Activated CD4-positive, alpha-beta T cell treated with anti-CD3 and anti-CD28 coated beads, Interleukin-2, amount 10 ng/mL, durations not matched to agents 24 days and 14 days (primary cell): ENCODE measurements around the gene RALGDS. TPM values are rescaled to one million over a fixed set of nuclear protein-coding genes. Genes with fewer than 3 reads are reported as not detected.

Experiments
- DNase-seq: peaks from one replicate; pipeline ENCODE4 v3.0.0; 2022
- H3K27ac Mint-ChIP-seq: one replicate; pipeline ENCODE4 v1.8.0; 2022; ENCODE audit warnings: mild to moderate bottlenecking, mixed read lengths
- H3K27me3 Mint-ChIP-seq: one replicate; pipeline ENCODE4 v1.8.0; 2022; ENCODE audit warnings: mixed read lengths
- H3K36me3 Mint-ChIP-seq: one replicate; pipeline ENCODE4 v1.8.0; 2022; ENCODE audit warnings: low read depth, mild to moderate bottlenecking, mixed read lengths
- H3K4me1 Mint-ChIP-seq: one replicate; pipeline ENCODE4 v1.8.0; 2021; ENCODE audit warnings: mixed read lengths
- H3K4me3 Mint-ChIP-seq: one replicate; pipeline ENCODE4 v1.8.0; 2022; ENCODE audit warnings: mild to moderate bottlenecking, moderate library complexity, mixed read lengths
- H3K9me3 Mint-ChIP-seq: one replicate; pipeline ENCODE4 v1.8.0; 2021; ENCODE audit warnings: mixed read lengths
- intact Hi-C: fragments of 100-400 bp; cut with micrococcal nuclease; formaldehyde crosslinking; loops from one replicate; pipeline ENCODE4 v1.15.1; 2023
- total RNA-seq: library from RNA; stranded (reverse); gene quantifications from 2 replicates; pipeline ENCODE4 v1.2.3, GENCODE V29; 2022

RALGDS gene
- total RNA-seq, 1 donor from 2014 or later: 93.0 TPM

DNA sequence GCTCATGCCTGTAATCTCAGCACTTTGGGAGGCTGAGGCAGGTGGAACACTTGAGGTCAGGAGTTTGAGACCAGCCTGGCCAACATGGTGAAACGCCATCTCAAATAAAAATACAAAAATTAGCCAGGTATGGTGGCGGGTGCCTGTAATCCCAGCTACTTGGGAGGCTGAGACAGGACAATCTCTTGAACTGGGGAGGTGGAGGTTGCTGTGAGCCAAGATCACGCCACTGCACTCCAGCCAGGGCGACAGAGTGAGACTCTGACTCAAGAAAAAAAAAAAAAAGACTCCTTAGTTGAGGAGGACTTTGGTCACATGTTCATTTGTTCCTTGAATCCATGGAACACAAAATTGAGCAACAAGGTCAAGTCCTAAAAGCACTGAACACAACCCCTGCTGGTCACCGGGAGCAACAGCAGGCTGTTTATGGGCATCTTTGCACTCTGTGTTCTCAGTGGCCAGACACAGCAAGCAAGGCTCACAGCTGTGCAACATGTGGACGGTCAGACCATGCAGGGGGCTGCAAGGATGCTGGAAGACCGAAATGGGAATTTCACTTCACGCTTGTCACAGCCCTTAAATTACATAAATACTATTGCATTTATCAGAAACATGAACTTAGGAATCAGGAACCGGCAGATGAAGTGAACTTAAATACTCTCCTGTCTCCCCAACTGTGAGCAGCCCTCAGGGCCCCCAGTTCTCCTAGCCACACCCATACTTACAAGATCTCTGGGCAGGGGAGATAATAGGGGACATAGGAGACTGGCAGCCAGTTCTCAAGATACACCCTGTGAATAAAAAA is 39.9 kb upstream of the RALGDS start:
- DNase-seq: peak; percentile 82
- peaks cover 4% of the 10 kb centered on the region for H3K4me1 Mint-ChIP-seq
- peaks cover 4% of the 10 kb centered on the region for H3K27me3 Mint-ChIP-seq
- H3K9me3 Mint-ChIP-seq: no peaks in the 10 kb centered on the region
- H3K4me3 Mint-ChIP-seq: peak overlapping the region; percentile 55
- intact Hi-C loops: no loop called here
- H3K27ac Mint-ChIP-seq: no peak overlapping the region
- H3K36me3 Mint-ChIP-seq: peaks cover 4% of the 10 kb centered on the region

DNA sequence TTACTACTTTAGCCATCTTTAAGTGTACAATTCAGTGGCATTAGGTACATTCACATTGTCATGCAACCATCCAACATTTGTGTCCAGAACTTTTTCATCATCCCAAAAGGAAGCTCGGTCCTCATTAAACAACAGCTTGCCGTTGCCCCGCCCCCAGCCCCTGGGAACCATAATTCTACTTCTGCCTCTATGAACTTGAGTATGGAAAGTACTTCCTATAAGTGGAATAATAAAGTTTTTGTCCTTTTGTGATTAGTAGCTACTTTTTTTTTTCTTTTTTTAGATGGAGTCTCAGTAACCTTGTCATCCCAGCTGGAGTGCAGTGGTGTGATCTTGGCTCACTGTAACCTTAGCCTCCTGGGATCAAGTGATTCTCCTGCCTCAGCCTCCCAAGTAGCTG is 37.7 kb upstream of the RALGDS start:
- H3K27ac Mint-ChIP-seq: no peak overlapping the region
- intact Hi-C loops: no loop called here
- H3K27me3 Mint-ChIP-seq: peaks cover 2% of the 10 kb centered on the region
- peaks cover 4% of the 10 kb centered on the region for H3K36me3 Mint-ChIP-seq
- peaks cover 2% of the 10 kb centered on the region for H3K4me1 Mint-ChIP-seq
- no peak overlapping the region for H3K4me3 Mint-ChIP-seq
- no peaks in the 10 kb centered on the region for H3K9me3 Mint-ChIP-seq
- no peak for DNase-seq

DNA sequence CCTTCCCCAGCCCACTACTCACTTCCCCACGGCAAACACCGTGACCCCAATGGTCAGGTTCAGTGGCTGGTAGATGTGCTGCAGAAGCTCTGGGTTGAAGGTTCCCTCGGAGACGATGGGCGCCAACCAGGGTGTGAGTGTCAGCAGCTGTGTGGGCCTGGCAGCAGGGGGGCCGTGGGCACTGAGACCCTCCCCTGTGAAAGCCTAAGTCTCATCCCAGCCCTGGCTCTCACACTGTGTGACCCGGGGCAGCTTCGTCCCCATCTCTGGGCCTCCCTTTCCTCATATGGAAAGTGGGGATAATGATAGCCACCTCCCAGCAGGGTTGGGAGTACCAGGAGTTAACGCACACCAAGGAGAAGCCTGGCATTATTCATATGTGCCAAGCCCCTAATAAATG is 34.1 kb upstream of the RALGDS start:
- intact Hi-C loops: no loop called here
- Mint-ChIP-seq H3K4me1 (no peaks in the 10 kb centered on the region), H3K27ac (no peak overlapping the region), H3K9me3 (no peaks in the 10 kb centered on the region), H3K27me3 (no peaks in the 10 kb centered on the region), H3K4me3 (no peak overlapping the region), H3K36me3 (peaks cover 4% of the 10 kb centered on the region)
- DNase-seq: no peak

DNA sequence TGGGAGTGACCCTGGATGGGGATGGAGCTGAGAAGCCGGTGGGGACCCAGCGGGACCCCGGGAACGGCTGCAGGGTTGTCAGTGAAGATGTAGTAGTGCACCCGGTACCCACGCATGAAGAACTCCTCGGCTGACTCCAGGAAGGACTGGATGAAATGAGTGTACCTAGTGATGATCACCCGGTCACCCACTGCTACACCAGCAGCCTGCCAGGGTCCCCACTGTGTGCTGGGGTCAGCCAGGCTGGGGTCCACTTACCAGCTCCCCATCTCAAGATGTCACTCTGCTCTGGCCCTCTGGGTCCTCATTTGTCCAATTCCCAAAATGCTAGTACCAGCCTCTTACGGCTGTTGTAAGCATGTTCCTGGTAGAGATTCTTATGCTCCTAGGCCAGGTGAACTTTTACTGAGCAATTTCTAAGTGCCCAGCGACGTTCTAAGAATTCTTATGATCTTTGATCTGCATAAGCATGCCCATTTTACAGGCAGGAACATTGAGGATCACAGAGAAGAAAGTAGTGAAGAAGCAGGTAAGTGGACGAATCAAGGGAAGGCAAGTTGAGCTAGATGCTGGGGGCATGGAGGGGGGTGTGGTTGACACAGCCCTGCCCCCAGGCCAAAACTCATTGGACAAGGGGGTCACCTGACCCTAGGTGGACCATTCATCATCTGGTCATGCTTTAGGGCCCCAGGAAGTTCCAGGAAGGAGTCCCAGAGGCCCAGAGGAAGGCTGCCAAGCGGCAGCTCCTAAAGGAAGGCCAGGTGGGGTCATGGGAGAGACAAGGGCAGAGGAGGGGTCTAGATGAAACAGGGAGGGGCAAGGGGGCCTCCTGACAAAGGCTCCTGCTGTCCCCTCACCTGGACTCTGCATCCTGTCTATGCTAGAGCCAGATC is 33.3 kb upstream of the RALGDS start:
- peaks cover 2% of the 10 kb centered on the region for H3K4me1 Mint-ChIP-seq

DNA sequence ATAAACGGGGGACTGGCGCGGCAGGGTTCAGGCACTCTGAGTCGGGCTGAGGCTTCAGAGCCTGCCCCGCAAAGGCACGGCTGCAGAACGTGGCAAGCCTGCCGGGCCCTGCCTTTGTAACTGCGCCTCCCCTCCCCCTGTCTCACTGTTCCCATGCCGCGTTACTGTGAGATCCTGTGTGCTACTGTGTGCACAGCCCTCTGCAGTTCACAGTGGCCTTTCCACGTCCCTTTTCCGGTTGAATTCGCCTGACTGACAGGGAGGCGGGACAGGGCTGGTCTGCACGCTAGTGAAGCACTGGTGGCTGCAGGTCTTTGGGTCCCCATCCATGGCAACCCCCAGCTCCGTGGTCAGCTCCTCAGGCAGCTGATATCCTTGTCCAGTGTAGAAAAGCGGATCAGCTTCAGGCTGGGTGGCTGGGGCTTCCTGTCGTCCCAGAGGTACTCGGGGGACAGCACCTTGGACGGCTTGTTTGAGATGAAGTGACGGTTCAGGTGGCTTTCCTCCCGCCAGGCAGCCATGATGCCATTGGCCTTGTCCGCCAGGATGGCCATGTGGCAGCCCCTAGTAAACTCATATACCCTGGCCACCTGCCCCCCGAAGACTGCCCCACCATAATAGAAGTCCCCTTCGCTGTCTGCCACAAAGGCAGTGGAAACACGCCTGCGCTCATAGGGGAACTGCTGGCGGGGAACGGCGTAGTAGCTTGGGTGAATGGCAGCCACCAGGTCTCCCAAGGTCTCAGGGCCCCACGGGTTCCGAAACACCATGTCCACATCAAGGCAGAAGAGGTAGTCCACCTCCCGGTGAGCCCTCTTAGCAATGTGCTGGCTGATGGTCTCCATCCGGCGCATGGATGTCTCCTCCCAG is 32.4 kb upstream of the RALGDS start:
- Mint-ChIP-seq H3K4me3 (no peak overlapping the region), H3K36me3 (no peaks in the 10 kb centered on the region), H3K27ac (no peak overlapping the region), H3K27me3 (no peaks in the 10 kb centered on the region), H3K9me3 (no peaks in the 10 kb centered on the region), H3K4me1 (peaks cover 2% of the 10 kb centered on the region)
- intact Hi-C loops: no loop called here
- DNase-seq: no peak

More for the DNA sequence above, 33.3 kb upstream of the RALGDS start:
- H3K9me3 Mint-ChIP-seq: no peaks in the 10 kb centered on the region
- no peak overlapping the region for H3K4me3 Mint-ChIP-seq
- H3K27me3 Mint-ChIP-seq: no peaks in the 10 kb centered on the region
- no peak overlapping the region for H3K27ac Mint-ChIP-seq
- intact Hi-C loops: no loop called here
- DNase-seq: no peak
- H3K36me3 Mint-ChIP-seq: no peaks in the 10 kb centered on the region

DNA sequence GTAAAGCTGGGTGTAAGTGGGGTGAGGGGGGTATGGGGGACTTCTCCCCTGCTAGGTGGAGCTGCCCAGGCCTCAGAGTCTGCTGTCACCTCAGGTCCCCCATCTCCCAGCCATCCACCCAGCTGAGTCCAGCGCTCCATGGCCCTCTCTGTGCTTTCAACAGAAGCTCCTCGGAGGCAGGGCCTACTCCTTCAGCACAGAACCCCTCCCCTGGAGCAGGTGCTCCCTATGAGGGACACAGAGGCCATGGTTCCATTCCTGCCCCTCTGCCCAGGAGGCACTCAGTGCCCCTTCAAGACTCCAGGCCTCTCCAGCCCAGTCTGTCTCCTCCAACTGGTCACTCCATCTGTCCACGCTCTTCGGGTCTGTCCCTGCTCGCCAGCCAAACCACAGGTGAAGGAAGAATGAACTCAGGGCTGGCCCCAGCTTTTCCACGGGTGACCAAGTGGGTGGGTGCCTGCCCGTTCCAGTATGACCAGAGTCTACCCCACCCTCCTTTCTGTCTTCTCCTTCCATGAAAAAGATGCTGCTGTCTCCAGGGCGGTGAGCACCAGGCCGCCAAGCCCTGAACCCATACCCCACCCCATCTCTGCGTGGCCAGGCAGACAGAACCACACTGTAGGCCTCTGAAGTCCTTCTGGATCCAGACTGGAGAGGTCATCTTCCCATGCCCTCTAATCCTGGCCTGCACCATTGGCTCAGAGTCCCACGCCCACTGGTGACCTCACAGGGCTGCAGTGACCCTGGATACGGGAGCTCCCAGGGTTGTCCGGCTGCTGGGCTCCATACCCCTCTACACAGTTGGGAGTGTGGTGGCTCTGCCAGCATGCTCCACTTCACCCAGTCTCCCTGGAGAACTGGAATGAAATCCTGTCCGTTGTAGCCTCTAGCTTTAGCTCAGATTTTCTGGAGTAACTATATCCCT is 30.8 kb upstream of the RALGDS start:
- H3K27me3 Mint-ChIP-seq: no peaks in the 10 kb centered on the region
- H3K9me3 Mint-ChIP-seq: no peaks in the 10 kb centered on the region
- intact Hi-C loops: no loop called here
- peak overlapping the region; percentile 50 for H3K4me3 Mint-ChIP-seq
- peaks cover 11% of the 10 kb centered on the region for H3K4me1 Mint-ChIP-seq
- H3K36me3 Mint-ChIP-seq: peaks cover 7% of the 10 kb centered on the region
- H3K27ac Mint-ChIP-seq: no peak overlapping the region
- no peak for DNase-seq

DNA sequence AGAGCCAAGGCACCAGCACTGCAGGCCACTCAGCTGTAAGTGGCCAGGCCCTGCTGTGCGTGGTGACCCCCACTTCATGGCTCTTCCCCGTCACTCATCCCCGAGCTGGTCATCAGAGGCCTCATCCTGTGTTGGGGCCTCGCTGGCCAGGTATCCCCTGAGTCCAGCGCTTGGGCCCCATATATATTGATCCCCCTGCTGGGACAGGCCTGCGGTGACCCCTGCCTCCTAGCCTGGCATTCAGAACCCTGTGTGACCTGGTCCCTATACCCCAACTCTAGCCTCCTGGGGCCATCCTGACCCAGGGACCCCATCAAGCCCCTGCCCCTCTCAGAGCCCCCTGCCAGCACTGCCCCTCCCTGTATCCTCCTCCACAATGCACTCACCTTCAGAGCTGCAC is 30.0 kb upstream of the RALGDS start:
- no peak for DNase-seq
- Mint-ChIP-seq H3K27ac (peak overlapping the region; percentile 55), H3K4me3 (peak overlapping the region; percentile 14), H3K36me3 (peaks cover 7% of the 10 kb centered on the region), H3K9me3 (no peaks in the 10 kb centered on the region), H3K27me3 (no peaks in the 10 kb centered on the region), H3K4me1 (peaks cover 15% of the 10 kb centered on the region)
- intact Hi-C loops: no loop called here

DNA sequence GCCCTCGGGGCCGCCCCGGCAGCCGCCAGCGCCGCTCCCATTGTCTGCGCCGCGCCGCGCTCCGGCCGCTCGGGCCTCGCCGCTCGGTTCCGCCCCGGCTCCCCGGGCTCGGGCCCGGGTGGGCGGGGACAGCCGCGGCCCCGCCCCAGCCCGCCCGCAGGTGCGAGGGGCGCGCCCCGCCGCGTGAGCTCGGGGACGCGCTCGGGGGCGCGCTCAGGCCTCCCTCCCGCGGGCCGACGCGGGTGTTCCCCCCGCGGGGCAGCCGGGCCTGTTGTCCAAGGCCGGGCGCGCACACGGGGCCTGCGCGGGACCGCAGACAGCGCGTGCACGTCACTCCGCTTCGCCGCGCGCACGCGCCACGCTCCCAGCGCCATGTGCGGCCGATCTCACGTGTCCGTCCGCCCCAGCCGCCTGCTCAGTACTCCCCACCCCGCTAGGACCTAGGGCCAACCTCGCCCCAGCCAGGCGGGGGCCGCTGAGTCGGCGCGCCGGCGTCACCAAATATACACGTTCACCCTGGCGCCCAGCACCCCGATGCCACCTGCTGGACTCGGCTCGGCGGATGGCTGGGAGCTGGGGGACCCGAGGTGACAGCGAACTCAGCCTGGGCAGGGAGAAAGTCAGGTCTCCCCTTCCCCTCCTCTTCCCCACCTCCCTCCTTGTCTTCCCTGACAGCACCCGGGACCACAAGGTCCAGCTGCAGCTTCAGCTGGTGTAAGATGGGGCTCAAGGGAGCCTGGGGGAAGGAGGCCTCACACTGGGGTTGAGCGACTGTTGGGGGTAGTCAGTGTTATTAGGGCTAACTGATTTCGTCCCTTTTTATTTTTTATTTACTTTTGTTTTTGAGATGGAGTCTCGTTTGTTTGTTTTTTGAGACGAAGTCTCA is 28.3 kb upstream of the RALGDS start:
- Mint-ChIP-seq H3K4me1 (peaks cover 29% of the 10 kb centered on the region), H3K27ac (peak overlapping the region; percentile 82), H3K4me3 (peak overlapping the region; percentile 78), H3K27me3 (no peaks in the 10 kb centered on the region), H3K36me3 (peaks cover 11% of the 10 kb centered on the region), H3K9me3 (no peaks in the 10 kb centered on the region)
- intact Hi-C loops: loop anchor here (2.0 to 10.0 kb wide), 3 partner anchors 119 to 275 kb away; partner anchors contain the start of genes AK8, GTF3C5 and SPACA9
- peak; percentile 94 for DNase-seq

DNA sequence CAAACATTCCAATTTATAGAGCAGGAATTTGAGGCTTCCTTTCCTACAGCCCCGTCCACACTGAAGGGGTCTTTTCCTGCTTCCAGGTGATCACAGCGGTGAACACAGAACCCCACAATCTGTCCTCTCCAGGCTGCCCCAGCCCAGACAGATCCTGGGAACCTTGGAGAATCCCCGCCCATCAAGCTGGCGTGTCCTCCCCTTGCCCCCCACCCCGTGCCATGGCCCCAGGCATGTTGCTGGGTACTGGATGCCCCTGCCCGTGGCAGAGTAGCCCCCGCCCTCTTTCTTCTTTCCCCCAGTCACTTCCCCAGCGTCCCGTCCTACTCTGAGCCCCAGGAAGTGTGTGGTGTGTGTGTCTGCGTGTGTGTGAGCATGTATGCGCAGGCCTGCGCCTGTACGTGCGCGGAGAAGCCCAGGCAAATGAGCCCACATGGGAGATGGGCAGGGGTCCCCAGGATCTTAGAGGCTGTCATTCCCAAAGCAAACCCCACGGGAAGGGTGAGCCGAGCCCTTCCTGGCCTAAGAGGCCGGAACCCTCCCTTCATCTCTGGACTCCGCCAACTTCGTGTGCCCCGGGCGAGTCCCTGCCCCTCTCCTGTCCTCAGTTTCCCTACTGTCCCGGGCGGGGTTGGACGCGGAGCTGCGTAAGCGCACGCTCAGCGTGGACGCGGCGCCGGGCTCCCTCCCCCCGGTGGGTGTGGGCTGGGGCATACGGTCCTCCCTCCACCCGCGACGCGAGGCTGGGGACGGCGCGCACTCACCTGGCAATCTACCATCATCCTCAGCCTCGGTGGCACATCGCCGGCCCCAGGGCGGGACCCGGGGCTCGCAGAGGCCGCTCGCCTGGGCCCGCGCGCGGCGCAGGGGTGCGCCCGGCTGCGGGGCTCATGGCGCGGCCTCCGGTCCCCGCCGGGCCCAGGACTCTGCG is 27.4 kb upstream of the RALGDS start:
- Mint-ChIP-seq H3K27ac (peak overlapping the region; percentile 96), H3K4me1 (peaks cover 36% of the 10 kb centered on the region), H3K4me3 (peak overlapping the region; percentile 97), H3K9me3 (no peaks in the 10 kb centered on the region), H3K27me3 (no peaks in the 10 kb centered on the region), H3K36me3 (peaks cover 14% of the 10 kb centered on the region)
- peak; percentile 89 for DNase-seq
- intact Hi-C loops: loop anchor here (1.0 to 10.0 kb wide), 4 partner anchors 27 to 274 kb away; partner anchors contain the start of genes AK8, GTF3C5, RALGDS and SPACA9

DNA sequence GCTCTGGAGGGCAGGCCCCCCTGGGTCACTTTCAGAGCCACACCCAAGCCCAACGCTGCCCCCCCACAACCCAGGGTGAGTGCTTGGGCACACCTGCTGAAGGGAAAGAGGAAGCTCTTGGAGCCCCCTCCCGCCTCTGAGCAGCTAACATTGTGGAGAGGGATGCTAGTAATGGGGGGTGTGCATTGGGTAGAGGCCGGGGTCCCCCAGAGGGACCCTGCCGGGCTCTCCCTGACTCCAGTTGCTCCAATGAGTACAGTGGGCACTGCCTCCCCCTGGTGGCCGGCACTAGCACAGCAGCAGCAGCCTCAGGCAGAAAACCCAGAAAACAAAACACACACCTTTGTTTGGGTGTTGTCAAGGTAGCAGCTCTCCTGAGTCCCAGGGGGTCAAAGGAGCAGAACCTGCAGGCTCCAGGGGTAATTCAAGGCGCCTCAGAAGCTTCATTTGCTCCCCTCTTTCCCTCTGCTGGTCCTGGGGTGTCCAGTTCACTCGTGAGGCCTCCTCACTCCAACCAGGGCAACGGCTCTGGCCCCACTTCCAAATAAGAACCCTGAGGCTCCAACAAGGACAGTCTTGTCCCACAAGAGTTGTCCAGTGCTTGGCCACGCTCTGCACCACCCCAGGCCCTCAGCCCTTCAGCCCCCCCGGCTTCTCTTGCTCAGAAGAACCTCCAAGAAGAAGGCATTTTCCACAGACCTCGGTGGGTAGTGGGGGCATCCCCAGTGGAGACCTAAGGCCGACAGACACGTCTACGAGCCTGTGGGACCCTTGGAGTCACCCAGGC is 26.6 kb upstream of the RALGDS start:
- no peaks in the 10 kb centered on the region for H3K9me3 Mint-ChIP-seq
- intact Hi-C loops: loop anchor here (1.0 to 10.0 kb wide), 4 partner anchors 26 to 273 kb away; partner anchors contain the start of genes AK8, GTF3C5, RALGDS and SPACA9
- no peaks in the 10 kb centered on the region for H3K27me3 Mint-ChIP-seq
- H3K4me3 Mint-ChIP-seq: peak overlapping the region; percentile 97
- peak overlapping the region; percentile 96 for H3K27ac Mint-ChIP-seq
- DNase-seq: peak; percentile 97
- peaks cover 14% of the 10 kb centered on the region for H3K36me3 Mint-ChIP-seq
- H3K4me1 Mint-ChIP-seq: peaks cover 40% of the 10 kb centered on the region
